SK-N-SH (cell line): ENCODE measurements around the gene TIAL1.

Experiments
- GABPA ChIP-seq: IDR thresholded peaks from 2 replicates; pipeline ENCODE4 v1.4.0; 2012; ENCODE audit warnings: low read depth, mild to moderate bottlenecking
- MXI1 ChIP-seq: IDR thresholded peaks from 2 replicates; pipeline ENCODE4 v1.6.1; 2012; ENCODE audit warnings: mild to moderate bottlenecking, low read depth, low read length, improper control_type of control experiment
- POLR2AphosphoS5 ChIP-seq: IDR thresholded peaks from 2 replicates; pipeline ENCODE4 v1.6.1; 2012; ENCODE audit warnings: low read depth, low read length
- RCOR1 ChIP-seq: fragments of 150-350 bp; IDR thresholded peaks from 2 replicates; pipeline ENCODE4 v1.6.1; 2017; ENCODE audit warnings: antibody characterized with exemption, low read length
- TAF1 ChIP-seq: IDR thresholded peaks from 2 replicates; pipeline ENCODE4 v1.6.1; 2012; ENCODE audit warnings: low read depth, mild to moderate bottlenecking, low read length, moderate library complexity, borderline replicate concordance
- TCF12 ChIP-seq: IDR thresholded peaks from 2 replicates; pipeline ENCODE4 v1.4.0; 2012
- TEAD4 ChIP-seq: IDR thresholded peaks from 2 replicates; pipeline ENCODE4 v1.4.0; 2012; ENCODE audit warnings: mild to moderate bottlenecking, borderline replicate concordance; ENCODE audit not compliant: insufficient read depth
- TF ChIP-seq, protein P1 (sequence below): fragments of 200-600 bp; sonication (generic); IDR thresholded peaks from 2 replicates; pipeline ENCODE4 v1.6.1; 2017; ENCODE audit warnings: antibody characterized with exemption, mild to moderate bottlenecking, moderate library complexity
- TF ChIP-seq, protein P2 (sequence below): fragments of 150-350 bp; IDR thresholded peaks from 2 replicates; pipeline ENCODE4 v1.6.1; 2017; ENCODE audit warnings: antibody characterized with exemption, low read length, low read depth, borderline replicate concordance
- TF ChIP-seq, protein P3 (sequence below): IDR thresholded peaks from 2 replicates; pipeline ENCODE4 v1.6.1; 2012; ENCODE audit warnings: mild to moderate bottlenecking, low read depth, low read length, moderate library complexity

DNA sequence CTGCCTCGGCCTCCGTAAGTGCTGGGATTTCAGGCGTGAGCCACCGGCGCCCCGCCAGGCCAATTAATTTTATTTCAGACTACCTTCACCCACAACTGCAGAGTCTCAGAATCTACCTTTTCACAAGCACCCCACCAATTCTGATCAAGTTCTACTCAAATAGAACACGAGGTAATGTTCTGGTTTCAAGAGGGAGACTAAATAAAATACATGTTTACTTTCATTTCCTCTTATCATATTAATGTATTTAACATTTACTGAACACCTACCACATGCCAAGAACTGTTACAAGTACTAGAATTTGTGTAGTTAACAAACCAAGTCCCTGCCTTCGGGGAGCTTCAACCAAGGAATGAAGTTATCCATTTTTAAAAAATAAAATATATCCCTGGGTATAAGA is 28.8 kb downstream of the TIAL1 start:
- TF ChIP-seq, protein P1, sequence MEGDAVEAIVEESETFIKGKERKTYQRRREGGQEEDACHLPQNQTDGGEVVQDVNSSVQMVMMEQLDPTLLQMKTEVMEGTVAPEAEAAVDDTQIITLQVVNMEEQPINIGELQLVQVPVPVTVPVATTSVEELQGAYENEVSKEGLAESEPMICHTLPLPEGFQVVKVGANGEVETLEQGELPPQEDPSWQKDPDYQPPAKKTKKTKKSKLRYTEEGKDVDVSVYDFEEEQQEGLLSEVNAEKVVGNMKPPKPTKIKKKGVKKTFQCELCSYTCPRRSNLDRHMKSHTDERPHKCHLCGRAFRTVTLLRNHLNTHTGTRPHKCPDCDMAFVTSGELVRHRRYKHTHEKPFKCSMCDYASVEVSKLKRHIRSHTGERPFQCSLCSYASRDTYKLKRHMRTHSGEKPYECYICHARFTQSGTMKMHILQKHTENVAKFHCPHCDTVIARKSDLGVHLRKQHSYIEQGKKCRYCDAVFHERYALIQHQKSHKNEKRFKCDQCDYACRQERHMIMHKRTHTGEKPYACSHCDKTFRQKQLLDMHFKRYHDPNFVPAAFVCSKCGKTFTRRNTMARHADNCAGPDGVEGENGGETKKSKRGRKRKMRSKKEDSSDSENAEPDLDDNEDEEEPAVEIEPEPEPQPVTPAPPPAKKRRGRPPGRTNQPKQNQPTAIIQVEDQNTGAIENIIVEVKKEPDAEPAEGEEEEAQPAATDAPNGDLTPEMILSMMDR: no peak
- TF ChIP-seq TAF1 (no peak), POLR2AphosphoS5 (no peak), GABPA (no peak), MXI1 (no peak), RCOR1 (no peak), TEAD4 (no peak), TCF12 (no peak)
- TF ChIP-seq, protein P2, sequence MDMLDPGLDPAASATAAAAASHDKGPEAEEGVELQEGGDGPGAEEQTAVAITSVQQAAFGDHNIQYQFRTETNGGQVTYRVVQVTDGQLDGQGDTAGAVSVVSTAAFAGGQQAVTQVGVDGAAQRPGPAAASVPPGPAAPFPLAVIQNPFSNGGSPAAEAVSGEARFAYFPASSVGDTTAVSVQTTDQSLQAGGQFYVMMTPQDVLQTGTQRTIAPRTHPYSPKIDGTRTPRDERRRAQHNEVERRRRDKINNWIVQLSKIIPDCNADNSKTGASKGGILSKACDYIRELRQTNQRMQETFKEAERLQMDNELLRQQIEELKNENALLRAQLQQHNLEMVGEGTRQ: no peak
- TF ChIP-seq, protein P3, sequence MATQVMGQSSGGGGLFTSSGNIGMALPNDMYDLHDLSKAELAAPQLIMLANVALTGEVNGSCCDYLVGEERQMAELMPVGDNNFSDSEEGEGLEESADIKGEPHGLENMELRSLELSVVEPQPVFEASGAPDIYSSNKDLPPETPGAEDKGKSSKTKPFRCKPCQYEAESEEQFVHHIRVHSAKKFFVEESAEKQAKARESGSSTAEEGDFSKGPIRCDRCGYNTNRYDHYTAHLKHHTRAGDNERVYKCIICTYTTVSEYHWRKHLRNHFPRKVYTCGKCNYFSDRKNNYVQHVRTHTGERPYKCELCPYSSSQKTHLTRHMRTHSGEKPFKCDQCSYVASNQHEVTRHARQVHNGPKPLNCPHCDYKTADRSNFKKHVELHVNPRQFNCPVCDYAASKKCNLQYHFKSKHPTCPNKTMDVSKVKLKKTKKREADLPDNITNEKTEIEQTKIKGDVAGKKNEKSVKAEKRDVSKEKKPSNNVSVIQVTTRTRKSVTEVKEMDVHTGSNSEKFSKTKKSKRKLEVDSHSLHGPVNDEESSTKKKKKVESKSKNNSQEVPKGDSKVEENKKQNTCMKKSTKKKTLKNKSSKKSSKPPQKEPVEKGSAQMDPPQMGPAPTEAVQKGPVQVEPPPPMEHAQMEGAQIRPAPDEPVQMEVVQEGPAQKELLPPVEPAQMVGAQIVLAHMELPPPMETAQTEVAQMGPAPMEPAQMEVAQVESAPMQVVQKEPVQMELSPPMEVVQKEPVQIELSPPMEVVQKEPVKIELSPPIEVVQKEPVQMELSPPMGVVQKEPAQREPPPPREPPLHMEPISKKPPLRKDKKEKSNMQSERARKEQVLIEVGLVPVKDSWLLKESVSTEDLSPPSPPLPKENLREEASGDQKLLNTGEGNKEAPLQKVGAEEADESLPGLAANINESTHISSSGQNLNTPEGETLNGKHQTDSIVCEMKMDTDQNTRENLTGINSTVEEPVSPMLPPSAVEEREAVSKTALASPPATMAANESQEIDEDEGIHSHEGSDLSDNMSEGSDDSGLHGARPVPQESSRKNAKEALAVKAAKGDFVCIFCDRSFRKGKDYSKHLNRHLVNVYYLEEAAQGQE: no peak
